Spinal cord (tissue), 10 donors: ENCODE data around the gene RAB1A. TPM values are rescaled to one million over a fixed set of nuclear protein-coding genes. Genes with fewer than 3 reads are reported as not detected.
"Not testable (repeated sequence)": the region's sequence is repeated elsewhere in the genome, so short reads cannot be mapped to it uniquely, and the experiment has no call there.

Source experiments
- DNase-seq, 6 donors: peaks; one replicate each; pipeline versions ENCODE4 v3.0.0 to v3.0.0-alpha.2; 2013 to 2015; ENCODE audit warnings: low spot score in 6 of 6, low read depth in 4 of 6
- H3K27ac ChIP-seq: one replicate; pipeline ENCODE4 v1.5.1; 2013; ENCODE audit warnings: low read depth, low read length, control low read depth
- H3K27me3 ChIP-seq: one replicate; pipeline ENCODE4 v1.6.1; 2013; ENCODE audit warnings: low read length; ENCODE audit not compliant: control insufficient read depth, insufficient read depth
- H3K36me3 ChIP-seq: one replicate; pipeline ENCODE4 v1.6.1; 2013; ENCODE audit warnings: low read length; ENCODE audit not compliant: control insufficient read depth, insufficient read depth
- H3K4me1 ChIP-seq: one replicate; pipeline ENCODE4 v1.6.1; 2013; ENCODE audit warnings: low read length; ENCODE audit not compliant: control insufficient read depth, insufficient read depth
- H3K4me3 ChIP-seq: one replicate; pipeline ENCODE4 v1.5.1; 2013; ENCODE audit warnings: low read depth, low read length, control low read depth
- H3K9me3 ChIP-seq: one replicate; pipeline ENCODE4 v1.6.1; 2013; ENCODE audit warnings: low read length; ENCODE audit not compliant: control insufficient read depth, insufficient read depth
- WGBS: methylation state at CpG from one replicate; pipeline ENCODE4 v1.1.5; 2013; ENCODE audit warnings: missing lambda C conversion rate; ENCODE audit not compliant: insufficient coverage; 5-methylcytosine and 5-hydroxymethylcytosine counted together
- long read RNA-seq, 4 donors: transcript quantifications; one replicate each; lab custom pipeline, GENCODE V29; 2026
- polyA plus RNA-seq, 2 donors: library from polyadenylated mRNA; unstranded; fragments of 120-200 nt; gene quantifications; one replicate each; pipeline ENCODE4 v1.2.1, GENCODE V29; 2013; ENCODE audit not compliant: insufficient read length in 2 of 2
- total RNA-seq, 2 donors: library from RNA; depleted of rRNA in 1 of 2; stranded (reverse); fragments of 120-200 nt in 1 of 2; fragments of >200 nt in 1 of 2; gene quantifications; one replicate each; pipeline versions ENCODE4 v1.2.3 to v1.2.4, GENCODE V29; 2013 to 2014
- donor health status: healthy.

RAB1A gene
- total RNA-seq (100 to 1,000 TPM in 1 of 2 donors, 10 to 100 TPM in 1; 96.1 to 116 TPM), polyA plus RNA-seq (100 to 1,000 TPM; 254 to 284 TPM)
- long read RNA-seq, donor 1, transcript RAB1A-203 (6 exons, 2,447 nt): major isoform, 131 of 158 reads
- long read RNA-seq, donor 1, partial matches to known transcripts: 20 of 158 reads
- long read RNA-seq, donor 1, other reads (novel, unspliced or antisense): 6 of 158 reads
- long read RNA-seq, donor 2, transcript RAB1A-203 (6 exons, 2,447 nt): major isoform, 43 of 45 reads
- long read RNA-seq, donor 2, partial matches to known transcripts: 0 of 45 reads
- long read RNA-seq, donor 2, other reads (novel, unspliced or antisense): 0 of 45 reads
- long read RNA-seq, donor 3, transcript RAB1A-203 (6 exons, 2,447 nt): major isoform, 56 of 63 reads
- long read RNA-seq, donor 3, partial matches to known transcripts: 6 of 63 reads
- long read RNA-seq, donor 3, other reads (novel, unspliced or antisense): 0 of 63 reads
- long read RNA-seq, donor 4, transcript RAB1A-203 (6 exons, 2,447 nt): major isoform, 88 of 90 reads
- long read RNA-seq, donor 4, partial matches to known transcripts: 0 of 90 reads
- long read RNA-seq, donor 4, other reads (novel, unspliced or antisense): 0 of 90 reads

DNA sequence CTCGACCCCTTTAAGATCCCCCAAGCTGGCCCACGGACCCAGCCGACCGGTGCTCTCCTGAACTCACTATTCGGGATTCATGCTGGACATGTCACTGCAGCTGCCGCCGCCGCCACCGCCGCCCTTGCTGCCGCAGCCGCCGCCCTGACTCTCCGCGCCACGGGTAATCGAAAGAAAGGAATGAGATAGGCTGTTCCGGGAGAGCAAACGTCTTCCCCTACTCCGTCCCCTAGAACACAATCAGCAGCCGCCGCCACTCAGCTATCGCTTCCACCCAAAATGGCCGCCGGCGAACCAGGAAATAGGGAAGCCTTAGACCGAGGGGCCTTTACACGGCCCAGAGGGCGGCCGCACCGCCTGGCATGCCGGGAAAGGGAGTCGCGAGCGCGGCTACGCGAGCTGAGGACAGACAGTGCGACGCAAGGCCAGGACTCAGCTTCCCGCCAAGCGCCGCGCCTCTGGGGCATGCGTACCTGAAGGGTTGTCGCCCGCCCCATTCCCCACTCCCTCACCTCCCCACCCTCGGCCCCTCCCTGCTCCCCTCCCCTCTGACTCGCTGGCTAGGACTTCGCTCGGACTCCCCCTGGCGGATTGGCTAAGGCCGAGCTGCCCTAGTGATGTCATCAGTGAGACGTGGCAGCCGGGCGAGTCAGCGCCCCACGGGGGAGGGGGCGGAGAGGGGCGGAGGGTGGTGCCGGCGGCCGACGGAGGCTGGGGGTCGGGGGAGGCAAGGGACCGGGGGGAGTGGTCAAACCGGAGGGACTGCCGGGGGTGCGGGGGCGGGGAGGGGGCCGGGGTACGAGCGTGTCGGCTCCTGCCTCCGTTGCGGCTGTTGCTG is at the start of gene RAB1A:
Gene RAB1A, minus strand, starts transcription at position 281 of the 838 bp plus-strand sequence. Its CDS starts 191 bp downstream, at position 90.
- H3K27ac ChIP-seq: peak within 1 kb of the TSS; percentile 99

DNA sequence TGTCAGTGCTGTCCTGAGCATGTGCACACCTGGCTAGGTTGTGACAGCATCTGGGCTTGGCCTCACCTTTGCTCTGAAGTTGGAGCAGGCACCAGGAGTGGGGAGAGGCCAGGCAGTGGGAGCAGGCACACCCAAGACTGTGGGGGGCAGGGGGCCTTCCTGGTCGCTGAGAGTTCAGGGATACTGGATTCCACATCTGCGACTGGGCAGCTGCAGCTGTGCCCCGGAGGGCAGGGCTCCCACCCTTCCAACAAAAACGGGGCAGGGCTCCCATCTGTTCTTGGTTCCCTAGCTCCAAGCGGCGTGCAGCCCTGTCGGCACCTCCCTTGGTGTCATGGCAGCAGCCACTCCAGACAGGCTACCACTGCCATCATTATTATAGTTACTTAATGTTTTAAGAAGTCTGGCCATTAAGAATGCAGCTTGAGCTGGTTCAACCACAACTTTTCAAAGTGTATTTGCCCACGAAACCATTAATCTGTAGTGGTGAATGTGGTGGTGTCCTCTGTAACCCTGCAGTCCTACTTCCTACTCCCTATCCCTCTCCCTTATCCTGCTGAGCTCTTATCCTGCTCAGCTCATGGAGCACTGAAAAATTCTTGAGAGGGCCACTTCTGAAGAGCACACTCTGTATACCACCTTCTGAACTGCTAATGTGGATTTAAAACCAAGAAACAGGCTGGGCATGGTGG is 48.0 kb upstream of the RAB1A start:
- no peak overlapping the region for H3K4me3 ChIP-seq
- no peaks in the 10 kb centered on the region for H3K27me3 ChIP-seq
- 71% methylated on average over 4 of the region's 8 CpGs for WGBS
- no peaks in the 10 kb centered on the region for H3K4me1 ChIP-seq
- no peaks in the 10 kb centered on the region for H3K9me3 ChIP-seq
- no peak for DNase-seq
- no peak overlapping the region for H3K27ac ChIP-seq
- no peaks in the 10 kb centered on the region for H3K36me3 ChIP-seq

More for the DNA sequence above, at the start of gene RAB1A:
- no peaks in the 10 kb centered on the region for H3K9me3 ChIP-seq
- H3K36me3 ChIP-seq: no peaks in the 10 kb centered on the region
- H3K4me1 ChIP-seq: peaks cover 21% of the 10 kb centered on the region
- H3K4me3 ChIP-seq: peak within 1 kb of the TSS; percentile 93
- no peaks in the 10 kb centered on the region for H3K27me3 ChIP-seq
- under 1% methylated on average over 57 of the region's 76 CpGs for WGBS
- peak; percentile 93 to 100 (median 99) for DNase-seq

DNA sequence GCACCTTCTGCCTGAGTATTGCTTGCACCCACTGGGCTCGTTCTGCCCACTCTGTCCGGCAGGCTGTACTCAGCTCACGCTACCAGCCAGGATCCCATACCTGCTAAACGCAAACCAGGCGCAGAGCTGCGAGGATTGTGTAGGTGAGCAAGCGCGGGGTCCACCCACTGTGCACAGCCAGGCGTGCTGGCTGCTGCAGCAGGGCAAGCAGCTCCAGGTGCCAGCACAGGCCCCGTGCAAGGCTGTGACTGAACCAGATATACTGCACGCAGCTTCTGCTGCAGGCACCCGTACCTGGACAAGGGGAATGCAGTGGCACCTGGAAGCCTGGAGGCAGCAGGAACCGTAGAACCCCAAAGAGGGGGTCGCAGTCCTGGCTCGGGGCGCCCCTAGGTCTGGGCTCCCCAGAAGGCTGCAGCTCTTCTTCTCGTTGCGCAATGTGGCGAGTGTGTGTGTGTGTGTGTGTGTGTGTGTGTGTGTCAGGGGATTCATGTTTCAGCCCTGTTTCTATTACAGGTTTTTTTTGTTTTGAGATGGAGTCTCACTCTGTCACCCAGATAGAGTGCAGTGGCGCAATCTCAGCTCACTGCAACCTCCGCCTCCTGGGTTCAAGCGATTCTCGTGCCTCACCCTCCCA is 46.1 kb upstream of the RAB1A start:
- Histone ChIP-seq H3K27me3 (no peaks in the 10 kb centered on the region), H3K27ac (no peak overlapping the region), H3K4me3 (no peak overlapping the region), H3K4me1 (no peaks in the 10 kb centered on the region), H3K9me3 (no peaks in the 10 kb centered on the region), H3K36me3 (no peaks in the 10 kb centered on the region)
- WGBS: 94% methylated on average over 20 of the region's 23 CpGs
- no peak for DNase-seq

DNA sequence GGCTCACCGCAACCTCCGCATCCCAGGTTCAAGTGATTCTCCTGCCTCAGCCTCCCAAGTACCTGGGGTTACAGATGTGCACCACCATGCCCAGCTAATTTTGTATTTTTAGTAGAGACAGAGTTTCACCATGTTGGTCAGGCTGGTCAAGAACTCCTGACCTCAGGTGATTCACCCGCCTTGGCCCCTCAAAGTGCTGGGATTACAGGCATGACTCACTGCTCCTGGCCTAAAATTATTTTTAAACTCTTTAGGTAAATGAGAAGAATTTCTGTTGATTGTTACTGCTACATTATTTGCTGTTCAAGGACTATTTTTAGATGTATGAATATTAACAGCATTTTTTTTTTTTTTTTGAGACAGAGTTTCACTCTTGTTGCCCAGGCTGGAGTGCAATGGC is 44.1 kb upstream of the RAB1A start:
- not testable (repeated sequence) for H3K4me1 ChIP-seq, H3K36me3 ChIP-seq, H3K27me3 ChIP-seq, DNase-seq, H3K4me3 ChIP-seq, H3K9me3 ChIP-seq, H3K27ac ChIP-seq
- WGBS: no CpG with 5 or more reads among the region's 3 CpGs

DNA sequence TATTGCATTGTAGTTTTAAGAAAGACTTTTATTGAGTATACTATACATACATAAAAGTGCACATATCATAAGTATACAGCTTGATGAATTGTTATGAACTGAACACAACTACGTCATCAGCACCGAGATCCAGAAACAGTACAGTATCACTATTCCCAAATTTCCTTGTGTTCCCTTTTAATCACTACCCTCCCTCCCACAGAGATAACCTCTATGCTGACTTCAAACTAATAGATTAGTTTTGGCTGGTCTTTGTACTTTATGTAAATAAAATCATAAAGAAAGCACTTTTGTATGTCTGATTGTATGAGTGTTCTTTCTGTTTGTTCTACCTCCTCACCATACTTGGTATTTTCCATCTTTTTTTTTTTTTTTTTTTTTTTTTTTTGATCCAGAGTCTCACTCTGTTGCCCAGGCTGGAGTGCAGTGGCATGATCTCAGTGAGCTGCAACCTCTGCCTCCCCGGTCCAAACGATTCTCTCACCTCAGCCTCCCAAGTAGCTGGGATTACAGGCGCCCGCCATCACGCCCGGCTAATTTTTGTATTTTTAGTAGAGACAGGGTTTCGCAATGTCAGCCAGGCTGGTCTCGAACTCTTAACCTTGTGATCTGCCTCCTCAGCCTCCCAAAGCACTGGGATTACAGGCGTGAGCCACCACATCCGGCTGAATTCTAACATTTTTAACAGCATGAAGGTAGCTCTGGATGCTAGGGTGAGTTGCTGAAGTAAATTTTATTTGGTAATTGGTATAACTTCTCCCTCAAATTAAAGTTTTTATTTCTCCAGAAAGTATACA is 43.3 kb upstream of the RAB1A start:
- no peak overlapping the region for H3K4me3 ChIP-seq
- H3K27ac ChIP-seq: no peak overlapping the region
- no peaks in the 10 kb centered on the region for H3K27me3 ChIP-seq
- WGBS: 100% methylated on average over 7 of the region's 12 CpGs
- DNase-seq: no peak
- no peaks in the 10 kb centered on the region for H3K4me1 ChIP-seq
- no peaks in the 10 kb centered on the region for H3K36me3 ChIP-seq
- H3K9me3 ChIP-seq: no peaks in the 10 kb centered on the region

DNA sequence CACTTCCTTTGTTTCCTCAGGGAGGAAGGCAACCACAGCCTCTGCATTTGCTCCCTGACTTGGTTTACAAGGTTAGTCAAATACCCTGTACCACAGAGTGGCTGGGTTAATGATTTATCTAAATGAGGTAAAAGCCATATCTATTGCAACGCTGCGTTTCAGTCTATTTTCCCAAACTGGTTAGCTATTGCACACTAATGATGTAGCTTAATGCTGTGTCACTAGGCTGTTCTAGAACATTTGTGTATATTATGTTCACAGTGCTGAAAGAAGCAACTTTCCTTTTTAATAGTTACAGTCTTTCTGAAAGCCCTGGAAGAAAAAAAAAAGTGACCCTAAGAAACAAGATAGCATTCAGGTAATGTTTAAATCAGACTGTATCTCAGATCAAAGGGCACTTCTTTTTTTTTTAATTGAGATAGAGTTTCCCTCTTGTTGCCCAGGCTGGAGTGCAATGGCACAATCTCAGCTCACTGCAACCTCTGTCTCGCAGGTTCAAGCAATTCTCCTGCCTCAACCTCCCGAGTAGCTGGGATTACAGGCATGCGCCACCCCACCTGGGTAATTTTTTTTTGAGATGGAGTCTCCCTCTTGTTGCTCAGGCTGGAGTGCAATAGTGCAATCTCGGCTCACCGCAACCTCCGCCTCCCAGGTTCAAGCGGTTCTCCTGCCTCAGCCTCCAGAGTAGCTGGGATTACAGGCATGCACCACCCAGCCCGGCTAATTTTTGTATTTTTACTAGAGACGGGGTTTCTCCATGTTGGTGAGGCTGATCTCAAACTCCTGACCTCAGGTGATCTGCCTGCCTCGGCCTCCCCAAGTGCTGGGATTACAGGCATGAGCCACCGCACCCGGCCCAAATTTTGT is 40.9 kb upstream of the RAB1A start:
- H3K27ac ChIP-seq, DNase-seq, H3K27me3 ChIP-seq, H3K9me3 ChIP-seq, H3K4me3 ChIP-seq, H3K4me1 ChIP-seq, H3K36me3 ChIP-seq: not testable (repeated sequence)
- 95% methylated on average over 7 of the region's 14 CpGs for WGBS

DNA sequence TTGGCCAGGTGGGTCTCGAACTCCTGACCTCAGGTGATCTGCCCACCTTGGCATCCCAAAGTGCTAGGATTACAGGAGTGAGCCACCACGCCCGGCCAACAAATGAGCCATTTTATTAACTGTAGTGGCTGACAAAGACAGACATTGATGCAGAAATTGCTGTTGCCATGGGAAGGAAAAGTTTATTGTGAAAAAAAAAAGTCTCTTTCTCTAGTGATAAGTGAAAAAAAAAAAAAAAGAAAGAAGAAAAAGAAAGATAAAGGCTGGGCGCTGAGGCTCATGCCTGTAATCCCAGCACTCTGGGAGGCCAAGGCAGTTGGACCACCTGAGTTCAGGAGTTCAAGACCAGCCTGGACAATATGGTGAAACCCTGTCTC is 39.8 kb upstream of the RAB1A start:
- H3K9me3 ChIP-seq: no peaks in the 10 kb centered on the region
- WGBS: 100% methylated on average over 2 of the region's 4 CpGs
- no peak overlapping the region for H3K4me3 ChIP-seq

DNA sequence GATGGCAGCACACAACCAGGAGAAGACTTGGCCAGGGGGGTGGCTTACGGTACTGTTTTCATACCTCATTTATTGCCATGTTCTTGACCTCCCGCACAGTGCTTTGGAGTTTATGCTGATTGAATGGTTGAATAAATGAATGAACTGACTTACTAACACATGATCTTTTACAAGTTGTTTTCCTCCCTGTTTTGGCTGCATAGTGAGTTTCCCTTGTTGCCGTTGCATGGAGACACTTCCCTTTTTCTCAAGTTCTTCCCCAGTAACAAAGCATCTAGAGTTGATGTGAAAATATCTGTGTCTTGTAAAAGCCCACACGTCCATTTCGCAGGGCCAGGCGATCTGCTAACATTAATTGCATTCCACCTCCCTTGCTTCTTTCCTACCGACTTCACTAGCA is 35.7 kb upstream of the RAB1A start:
- DNase-seq: peak in 1 of 6 donors; percentile 9
- Histone ChIP-seq H3K36me3 (no peaks in the 10 kb centered on the region), H3K4me1 (peaks cover 6% of the 10 kb centered on the region), H3K4me3 (no peak overlapping the region), H3K27me3 (no peaks in the 10 kb centered on the region), H3K27ac (peak overlapping the region; percentile 25), H3K9me3 (no peaks in the 10 kb centered on the region)
- 82% methylated on average over 2 of the region's 7 CpGs for WGBS

More for the DNA sequence above, 39.8 kb upstream of the RAB1A start:
- no peak for DNase-seq
- Histone ChIP-seq H3K36me3 (no peaks in the 10 kb centered on the region), H3K27ac (no peak overlapping the region), H3K27me3 (no peaks in the 10 kb centered on the region), H3K4me1 (peaks cover under 1% of the 10 kb centered on the region)
